HG03039 (cell line): ENCODE results near the gene CFAP141.
"Not testable (repeated sequence)": the region's sequence is repeated elsewhere in the genome, so short reads cannot be mapped to it uniquely, and the experiment has no call there.

Source experiments
- ATAC-seq: cut with Tn5 transposase; IDR thresholded peaks from one replicate; pipeline ENCODE4 v1.9.1; 2021; ENCODE audit warnings: mild to moderate bottlenecking, moderate library complexity; ENCODE audit not compliant: unreplicated experiment

The CFAP141 gene

DNA sequence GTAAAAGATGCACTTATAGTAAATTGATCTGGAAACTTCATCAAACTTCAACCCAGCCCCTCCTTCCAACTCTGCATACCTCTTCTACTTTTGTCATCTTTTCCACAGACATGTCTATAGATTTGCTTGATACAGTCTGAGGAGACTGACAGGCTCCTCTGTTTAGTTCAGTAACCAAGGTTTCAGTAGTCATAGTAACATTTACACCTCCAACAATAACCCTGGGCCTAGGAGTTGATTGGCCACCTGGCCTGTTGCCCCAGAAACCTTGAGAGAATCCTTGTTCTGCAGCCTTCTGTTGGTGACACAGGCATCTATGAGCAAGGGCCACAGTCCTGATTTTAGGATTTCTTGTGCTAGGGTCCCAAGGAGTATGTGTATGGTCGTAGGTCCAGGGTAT, at the start of gene CFAP141:
Gene CFAP141, minus strand, starts transcription at position 138 of the 400 bp plus-strand sequence. Its CDS starts 26 bp downstream, at position 112.
- ATAC-seq = no peak

DNA sequence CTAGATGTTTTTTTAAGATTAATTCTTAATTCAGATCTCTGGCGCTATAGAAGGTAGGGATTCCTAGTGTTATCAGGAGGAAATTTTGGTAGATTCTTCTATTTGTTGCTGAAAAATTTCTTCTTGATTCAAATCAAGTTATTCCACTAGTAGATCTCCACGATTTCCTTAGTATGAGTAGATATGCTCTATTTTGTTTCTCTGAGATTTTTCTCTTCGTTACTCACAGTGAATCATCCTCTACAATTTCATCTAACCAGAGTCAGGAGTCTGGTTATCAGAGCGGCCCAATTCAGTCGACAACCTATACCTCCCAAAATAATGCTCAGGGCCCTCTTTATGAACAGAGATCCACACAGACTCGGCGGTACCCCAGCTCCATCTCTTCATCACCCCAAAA, 47.5 kb upstream of the CFAP141 start:
- no peak for ATAC-seq

DNA sequence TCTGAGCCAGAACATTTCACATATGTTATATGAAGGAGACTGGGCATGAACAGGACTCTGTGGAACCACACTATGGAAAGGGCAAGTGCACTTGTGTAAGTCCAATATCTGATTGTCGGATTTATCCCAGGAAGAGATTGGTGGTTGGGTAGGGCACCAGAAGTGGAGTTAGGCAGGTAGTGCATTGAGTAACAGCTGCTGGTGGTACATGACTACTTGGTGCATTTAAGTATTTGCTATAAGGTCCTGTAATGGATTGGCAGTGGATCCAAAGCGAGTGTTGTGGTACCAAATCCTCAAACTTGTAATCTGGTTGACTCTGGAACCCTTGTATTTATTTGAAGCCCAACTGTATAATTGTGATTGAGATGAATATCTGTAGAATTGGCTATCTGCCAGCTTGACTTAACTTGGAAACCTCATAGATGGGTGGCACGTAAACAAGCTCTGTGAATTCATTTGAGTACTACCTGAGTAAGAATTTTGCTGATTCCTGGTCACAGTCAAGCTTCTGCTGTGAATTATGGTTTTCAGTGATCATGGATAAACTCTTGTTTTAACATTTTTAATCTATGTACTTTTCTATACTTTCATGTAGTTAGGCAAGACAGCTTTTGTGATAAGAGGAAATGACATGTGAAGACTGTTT, 35.7 kb upstream of the CFAP141 start:
- no peak for ATAC-seq

DNA sequence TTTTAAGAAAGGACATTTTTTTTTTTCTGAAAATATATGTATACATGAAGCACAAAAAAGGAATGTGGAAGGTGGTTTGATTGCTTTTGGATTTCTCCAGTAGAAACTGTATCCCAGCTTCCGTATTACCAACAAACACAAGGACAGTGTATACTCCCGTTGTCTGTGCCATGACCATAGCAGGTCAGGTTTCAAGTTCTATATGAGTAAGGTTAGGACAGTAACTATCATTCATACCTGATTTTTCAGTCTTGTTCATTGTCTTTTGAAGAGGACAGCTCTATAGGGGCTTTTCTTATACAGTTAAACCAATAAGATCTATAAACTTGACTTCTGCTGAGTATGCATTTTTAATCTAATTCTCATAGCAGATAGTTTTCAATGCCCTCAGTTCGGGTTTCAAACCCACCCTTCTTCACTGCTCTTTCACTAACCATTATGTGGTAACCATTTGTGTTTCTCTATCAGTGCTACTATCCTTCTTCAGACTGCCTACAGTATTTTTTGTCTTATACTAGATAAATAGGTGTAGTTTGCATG, 34.2 kb upstream of the CFAP141 start:
- no peak for ATAC-seq

DNA sequence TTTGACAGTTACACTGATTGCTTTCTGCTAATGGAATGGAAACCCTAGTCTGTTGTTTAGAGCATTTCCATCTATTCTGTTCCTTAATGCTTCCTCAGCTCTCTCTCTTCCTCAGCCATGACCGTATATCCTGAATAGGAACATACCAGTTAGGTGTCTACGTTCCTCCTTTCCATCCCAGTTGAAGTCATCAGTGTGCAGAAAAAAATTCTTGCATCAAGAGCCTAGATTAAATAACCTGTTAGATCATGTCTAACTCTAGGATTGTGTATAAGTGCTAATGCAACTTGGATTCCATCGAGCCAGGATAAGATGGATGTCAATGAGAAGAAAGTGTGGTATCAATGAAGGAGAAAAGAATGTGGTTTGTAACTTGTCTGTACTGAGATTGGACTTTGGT, 33.4 kb upstream of the CFAP141 start:
- no peak for ATAC-seq

DNA sequence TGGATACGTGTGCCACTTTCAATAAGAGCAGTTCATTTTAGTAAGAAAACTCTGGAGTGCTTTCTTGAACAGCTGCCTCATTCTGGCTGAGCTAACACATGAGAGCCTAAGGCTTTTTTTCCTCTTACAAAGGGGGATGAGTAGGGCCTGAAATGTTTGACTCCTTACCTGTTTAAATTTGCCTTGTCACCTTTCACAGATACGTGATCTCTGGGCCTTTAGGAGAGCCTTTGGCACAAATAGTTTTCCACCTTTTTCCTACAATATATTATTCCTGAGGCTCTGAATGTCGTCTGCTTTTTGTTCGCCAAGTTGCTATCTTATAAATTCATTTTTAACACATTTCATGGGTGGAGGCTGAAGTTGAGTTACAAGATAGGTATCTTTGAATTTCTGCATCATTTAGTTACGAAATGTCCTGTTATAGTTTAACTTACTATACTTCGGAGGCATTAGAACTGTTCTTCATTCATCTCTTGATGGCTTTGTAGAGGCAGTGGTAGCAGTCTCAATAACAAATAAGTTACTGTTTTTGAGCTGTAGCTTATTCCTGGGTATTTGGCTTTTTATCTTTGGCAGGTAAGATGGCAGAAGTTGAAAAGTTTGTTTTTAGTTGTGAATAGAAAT, 31.9 kb upstream of the CFAP141 start:
- ATAC-seq = no peak

DNA sequence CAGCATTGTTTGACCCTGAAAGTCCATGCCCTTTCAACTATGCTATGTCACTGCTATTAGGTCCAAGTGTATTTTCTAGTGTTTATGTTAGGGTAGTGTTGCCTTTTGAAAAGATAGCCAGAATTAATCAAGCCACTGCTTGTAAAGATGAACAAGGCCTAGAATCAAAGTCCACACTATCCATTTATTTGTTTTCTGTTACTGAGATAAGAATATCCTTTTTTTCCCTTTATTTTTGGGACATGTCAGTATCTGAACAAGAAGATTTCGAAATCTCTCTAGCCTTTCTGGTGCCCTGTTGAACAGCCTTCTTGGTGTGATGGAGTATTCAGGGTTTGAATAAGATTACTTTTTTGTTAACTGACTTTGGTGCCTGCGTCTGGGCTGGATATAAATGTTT, 31.3 kb upstream of the CFAP141 start:
- no peak for ATAC-seq

DNA sequence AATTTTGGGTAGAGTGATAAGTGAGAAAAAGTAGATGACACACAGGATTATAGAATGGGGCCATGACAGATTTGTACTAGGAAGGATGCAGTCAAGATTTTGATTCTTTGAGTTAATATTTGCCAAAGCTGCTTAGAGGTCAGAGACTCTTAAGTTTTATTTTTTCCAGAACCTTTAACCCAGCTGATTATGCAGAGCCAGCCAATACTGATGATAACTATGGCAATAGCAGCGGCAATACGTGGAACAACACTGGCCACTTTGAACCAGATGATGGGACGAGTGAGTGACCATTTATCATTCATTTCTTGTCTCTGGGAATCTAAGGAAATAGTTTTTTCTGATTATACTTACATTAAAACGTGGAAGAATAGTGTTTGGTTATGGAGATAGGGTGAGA, 30.7 kb upstream of the CFAP141 start:
- ATAC-seq = no peak

DNA sequence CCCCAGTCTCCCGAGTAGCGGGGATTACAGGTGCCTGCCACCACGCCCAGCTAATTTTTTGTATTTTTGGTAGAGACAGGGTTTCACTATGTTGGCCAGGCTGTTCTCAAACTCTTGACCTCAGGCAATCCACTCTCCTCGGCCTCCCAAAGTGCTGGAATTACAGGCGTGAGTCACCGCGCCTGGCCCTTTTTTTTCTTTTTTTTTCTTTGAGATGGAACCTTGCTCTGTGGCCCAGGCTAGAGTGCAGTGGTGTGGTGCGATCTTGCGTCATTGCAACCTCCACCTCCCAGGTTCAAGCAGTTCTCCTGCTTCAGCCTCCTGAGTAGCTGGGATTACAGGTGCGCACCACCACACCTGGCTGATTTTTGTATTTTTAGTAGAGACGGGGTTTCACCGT, 27.0 kb upstream of the CFAP141 start:
- ATAC-seq = not testable (repeated sequence)

DNA sequence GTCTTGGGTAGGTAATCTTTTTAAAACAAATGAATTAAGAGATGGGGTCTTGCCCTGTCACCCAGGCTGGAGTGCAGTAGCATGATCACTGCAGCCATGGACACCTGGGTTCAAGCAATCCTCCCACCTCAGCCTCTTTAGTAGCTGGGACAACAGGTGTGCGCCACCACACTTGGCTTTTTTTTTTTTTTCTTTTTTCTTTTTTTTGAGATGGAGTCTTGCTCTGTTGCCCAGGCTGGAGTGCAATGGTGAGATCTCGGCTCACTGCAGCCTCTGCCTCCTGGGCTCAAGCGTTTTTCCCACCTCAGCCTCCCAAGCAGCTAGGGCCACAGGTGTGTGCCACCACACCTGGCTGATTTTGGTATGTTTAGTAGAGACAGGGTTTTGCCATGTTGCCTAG, 25.0 kb upstream of the CFAP141 start:
- not testable (repeated sequence) for ATAC-seq

DNA sequence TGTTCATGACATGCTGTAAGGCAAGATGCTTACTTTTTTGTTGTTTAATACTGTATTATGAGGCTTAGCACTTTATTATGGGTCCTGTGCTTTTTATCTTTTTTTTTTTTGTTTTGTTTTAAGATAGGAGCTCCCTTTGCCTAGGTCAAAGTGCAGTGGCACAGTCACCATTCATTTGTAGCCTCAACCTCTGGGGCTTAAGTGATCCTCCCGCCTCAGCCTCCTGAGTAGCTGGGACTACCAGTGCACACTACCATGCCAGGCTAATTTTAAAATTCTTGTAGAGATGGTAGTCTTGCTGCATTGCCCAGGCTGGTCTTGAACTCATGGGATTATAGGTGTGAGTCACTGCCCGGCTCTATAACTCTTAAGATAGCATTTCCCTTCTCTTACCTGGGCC, 19.2 kb upstream of the CFAP141 start:
- ATAC-seq = no peak

DNA sequence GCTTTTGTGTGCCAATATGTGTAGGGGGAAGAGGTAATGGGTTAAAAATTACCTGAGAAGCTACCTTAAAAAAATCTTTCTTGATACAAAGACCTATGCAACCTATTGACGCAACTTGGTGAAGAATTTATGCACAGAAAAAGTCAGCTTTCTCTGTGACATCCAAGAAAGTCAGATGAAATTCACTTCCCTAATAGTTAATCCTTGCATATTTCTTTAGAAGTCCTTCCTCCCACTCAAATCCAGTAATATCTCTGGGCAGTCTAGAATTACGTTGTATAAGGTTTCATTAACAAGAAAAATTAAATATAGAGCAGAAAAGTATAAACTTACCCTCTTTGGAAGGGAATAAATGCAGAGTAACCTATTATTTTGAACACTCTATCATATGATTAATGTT, 17.5 kb upstream of the CFAP141 start:
- ATAC-seq = no peak

DNA sequence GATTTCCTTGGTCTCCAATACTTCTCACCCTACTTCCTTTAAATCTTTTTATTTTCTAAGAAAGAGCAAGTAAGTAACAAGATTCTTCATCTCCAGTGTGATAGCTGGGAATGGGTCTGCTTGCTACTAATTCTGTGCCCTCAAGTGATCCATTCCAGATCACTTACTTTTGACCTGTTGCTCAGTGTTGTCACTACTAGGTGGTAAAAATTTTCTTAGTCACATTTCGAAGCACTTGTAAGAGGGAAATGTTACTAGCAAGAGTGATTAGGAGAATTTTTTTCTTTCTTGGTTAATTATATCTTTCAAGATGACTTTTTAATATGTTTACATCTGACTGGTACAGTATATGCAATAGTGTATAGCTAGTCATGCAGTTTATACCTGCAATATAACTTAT, 16.8 kb upstream of the CFAP141 start:
- no peak for ATAC-seq

DNA sequence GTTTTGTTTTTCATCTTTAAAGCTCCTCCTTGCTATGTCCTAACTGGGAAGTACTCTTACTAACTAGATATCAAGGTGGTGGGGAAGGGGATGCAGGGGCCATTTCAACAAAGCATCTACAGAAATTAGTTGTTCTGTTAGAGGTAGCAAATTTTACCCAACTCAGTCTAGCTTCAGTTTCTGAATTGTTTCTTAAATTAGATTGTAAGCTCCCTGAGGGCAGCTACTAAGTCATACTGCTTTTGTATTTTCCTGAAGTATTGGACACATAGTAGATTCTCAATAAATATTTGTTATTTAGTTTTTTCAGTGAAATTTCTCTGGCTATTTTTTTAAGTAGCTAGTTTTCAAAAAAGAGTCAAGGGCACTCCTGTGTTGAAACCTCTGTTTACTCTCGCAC, 16.4 kb upstream of the CFAP141 start:
- no peak for ATAC-seq

DNA sequence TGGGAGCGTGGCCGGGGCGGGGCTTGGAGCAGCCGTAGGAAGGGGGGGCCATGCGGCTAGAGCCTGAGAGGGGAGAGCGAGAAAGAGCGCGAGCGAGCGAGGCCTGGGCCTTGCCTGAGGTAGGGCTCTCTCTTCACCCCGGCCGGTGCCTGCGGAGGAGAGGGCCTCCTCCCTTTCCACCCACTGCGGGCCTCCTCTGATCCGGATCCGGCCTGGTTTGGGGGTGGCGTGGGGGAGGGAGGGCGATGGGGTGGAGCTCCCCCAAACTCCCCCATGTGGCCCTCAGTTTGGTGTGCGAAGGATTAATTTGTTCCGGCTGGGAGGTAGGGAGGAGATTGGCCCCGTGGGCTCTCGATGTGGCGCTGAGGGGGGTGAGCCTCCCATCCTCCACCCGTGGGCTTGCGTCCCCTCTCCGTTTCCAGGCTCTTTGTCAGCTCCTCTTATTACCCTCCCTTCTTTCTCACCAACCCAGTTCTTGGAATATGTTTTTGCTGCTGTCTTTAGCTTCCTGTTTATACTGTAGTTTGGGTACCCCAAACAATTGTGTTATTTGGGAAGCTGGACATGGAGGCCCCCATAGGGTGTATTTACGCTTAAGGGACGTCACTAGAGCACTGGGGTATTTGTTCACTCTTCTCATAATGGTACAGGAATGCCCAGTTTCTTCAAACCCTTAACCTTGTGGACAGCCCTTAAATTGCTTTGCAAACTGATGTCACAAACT, 15.3 kb upstream of the CFAP141 start:
- peak; percentile 18 for ATAC-seq

DNA sequence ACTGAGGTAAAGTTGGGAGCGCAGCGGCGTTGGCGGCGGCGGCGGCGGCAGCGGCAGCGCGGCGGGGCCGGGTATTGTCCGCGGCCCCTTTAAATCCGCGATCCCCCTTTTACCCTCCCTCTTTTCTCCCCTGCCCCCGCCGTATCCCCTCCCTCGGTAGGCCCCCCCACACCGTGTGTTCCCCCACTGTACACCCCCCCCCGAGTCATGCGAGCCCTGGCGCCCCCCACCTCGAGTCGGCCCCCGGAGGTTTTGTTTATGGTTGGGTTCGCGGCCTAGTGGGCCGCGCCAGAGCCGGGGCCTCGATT, 14.8 kb upstream of the CFAP141 start:
- no peak for ATAC-seq

DNA sequence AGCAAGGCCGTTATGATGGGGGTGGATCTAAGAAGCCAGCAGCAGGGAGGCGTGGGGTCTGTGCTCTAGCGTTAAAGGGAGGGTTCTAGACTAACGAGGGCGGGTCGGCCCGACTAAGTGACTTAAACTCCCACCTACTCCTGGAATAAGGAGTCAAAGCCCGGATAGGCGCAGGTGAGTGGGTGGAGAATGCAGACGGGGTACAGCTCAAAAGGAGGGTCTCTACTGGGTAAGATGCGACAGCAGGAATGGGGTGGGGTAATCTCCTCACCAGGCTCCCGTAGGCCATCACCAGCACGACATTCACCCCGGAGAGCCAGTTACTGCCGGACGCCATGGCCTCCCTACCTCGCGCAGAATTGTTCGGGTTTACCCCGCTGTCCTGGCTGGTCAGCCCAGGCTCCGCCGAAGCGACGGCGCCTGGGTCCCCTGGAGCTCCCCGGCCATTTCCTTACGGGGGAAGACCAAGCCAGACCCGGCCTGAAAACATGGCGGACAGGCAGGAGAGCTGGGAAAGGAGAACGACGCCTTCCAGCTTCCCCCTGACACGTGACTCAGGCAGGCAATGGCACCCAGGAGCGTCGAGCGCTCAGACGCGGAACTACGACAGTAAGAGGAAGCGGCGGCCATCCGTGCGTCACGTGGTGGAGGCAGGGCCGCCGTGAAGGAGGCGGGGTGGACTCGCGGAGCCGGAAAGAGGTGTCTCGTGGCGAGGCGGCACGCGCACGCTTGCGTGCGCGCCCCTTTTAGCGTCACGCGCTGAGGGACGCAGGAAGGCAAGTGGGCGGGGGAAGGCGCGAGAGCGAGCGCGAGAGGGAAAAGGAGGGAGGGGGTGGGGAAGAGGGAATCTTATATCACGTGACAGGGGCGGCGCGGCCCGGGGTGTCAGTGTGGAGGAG, 14.2 kb upstream of the CFAP141 start, which contains the start of gene UBAP2L:
Gene UBAP2L, plus strand, starts transcription at position 885 of the 899 bp plus-strand sequence. CDS start 4,169 bp downstream, outside the sequence.
- ATAC-seq = peak; percentile 90

DNA sequence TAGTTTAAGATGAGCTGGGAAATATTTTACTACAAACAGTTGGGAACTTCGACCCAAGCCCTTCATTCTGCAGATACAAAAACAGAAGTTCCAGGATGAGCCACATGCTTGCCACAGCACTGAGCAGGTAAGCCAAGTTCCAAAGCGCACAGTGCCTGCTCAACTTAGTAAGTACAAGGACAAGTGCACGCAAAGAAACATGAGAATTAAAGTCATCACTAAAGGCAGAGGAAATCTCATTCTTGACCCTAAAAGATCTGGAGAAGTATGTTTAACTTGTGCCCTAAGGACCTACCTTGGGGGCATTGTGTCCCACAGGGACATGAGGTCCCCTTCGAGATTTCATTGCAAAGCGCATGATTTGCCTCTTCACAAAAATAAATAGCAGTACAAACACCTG, 13.4 kb upstream of the CFAP141 start:
- ATAC-seq = no peak

DNA sequence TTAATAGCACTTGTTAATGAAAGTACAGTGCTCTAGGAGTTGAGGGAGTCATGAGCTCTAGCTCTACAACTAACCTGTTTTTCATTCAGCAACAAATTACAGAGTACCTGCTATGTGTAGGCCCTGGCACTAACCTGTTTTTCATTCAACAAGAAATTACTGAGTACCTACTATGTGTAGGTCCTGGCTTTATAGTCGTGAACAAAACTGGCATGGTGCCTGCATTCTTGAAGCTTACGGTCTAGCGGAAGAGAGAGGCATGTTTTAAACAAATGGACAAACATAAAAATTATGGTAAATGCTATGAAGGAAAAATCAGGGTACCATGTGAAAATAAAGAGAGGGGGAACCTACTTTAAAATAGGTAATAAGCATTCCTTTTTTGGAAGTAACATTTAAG, 12.4 kb upstream of the CFAP141 start:
- ATAC-seq = no peak

DNA sequence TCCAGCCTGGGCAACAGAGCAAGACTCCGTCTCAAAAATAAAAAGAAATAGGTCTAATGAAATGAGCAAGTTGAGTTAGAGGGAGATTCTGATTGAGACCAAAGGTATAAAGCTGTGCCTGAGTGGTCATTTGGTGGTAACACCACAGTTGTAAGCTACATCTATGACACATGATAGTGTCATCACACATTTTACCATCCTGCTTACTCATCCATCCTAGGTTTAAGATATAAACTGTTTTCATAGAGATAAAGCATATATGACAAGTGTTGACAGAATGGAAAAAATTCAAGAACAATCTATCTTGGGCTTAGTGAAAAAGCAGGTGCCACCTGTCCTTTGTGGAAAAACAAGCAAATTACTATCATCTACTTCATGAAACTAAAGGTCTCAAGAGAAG, 7.1 kb upstream of the CFAP141 start:
- no peak for ATAC-seq

DNA sequence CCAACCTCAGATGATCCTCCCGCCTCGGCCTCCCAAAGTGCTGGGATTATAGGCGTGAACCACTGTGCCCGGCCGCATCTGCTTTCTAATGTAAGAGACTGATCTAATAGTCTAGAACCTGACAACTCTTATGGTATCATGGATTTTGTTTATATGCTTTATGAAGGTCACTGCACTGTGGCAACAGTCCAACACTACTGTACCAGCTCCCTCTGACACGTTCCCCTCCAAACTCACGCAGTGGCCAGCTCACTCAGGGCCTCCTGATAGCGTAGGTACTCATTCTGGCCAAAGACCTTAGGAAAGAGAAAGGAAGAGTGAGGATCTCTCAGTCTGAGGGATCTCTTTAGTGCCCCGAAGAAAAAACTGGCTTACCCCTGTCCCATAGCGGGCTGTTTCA, 6.0 kb upstream of the CFAP141 start:
- no peak for ATAC-seq
